ENCODE results near the gene GASK1A. TPM values are rescaled to one million over a fixed set of nuclear protein-coding genes. Genes with fewer than 3 reads are reported as not detected.

Gene GASK1A
- total RNA-seq: 10 to 100 TPM in 1 of 4 donors, 1 to 10 TPM in 3; 1.4 to 10.1 (median 2.4) TPM

DNA sequence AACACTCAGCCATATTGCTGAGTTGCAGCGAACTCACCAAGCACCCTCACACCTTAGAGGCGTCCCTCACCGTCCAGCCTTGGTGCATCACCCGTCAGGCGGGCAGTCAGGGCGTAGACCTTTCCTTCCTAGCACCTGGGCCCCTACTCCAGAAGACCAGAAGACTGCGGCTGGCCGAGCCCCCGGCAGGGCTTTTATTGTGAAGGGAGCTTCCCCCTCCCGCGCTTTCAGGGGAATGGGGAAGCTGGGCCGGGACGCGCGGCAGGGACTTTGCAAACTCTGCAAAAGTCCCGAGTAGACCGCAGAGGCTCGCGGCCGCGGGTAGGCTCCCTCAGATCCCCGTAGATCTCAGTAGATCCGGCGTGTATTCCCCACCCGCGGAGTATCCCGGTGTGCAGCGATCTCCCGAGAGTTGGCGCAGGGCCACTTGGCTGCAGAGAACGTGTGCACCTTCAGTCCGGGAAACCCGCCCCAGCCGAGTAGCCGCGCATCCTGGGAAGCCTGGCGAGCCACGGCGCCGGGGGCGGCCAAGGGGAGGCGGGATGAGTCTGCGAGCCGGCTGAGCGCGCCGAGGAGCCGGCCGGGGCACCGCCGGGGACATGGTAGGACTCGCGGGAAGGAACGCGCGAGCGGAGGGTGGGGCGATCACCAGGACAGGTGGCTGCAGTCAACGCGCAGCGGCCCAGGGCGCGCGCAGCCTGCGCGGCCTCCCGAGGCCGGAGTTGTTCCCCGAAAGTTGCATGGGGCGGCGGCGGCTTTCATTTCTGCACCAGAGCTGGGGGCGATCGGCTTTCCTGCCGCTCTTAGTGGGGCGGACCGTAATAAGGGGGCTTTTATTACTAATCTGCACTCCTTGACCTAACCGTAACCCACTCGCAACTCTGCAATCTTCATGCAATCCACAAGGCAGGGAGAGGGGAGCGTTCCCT, at the start of gene GASK1A:
Gene GASK1A (plus strand): TSS at position 268 of the 929 bp plus-strand sequence. CDS start 332 bp downstream, at position 600.
- 4 to 15% methylated on average over 14 of the region's 80 CpGs for WGBS, 2 donors
- H3K27me3 ChIP-seq: peaks cover 0 to 62% (median 0%) of the 10 kb centered on the region in 4 donors
- H3K4me1 ChIP-seq: peaks cover 0 to 34% (median 8%) of the 10 kb centered on the region in 3 donors
- TF ChIP-seq, protein P1, sequence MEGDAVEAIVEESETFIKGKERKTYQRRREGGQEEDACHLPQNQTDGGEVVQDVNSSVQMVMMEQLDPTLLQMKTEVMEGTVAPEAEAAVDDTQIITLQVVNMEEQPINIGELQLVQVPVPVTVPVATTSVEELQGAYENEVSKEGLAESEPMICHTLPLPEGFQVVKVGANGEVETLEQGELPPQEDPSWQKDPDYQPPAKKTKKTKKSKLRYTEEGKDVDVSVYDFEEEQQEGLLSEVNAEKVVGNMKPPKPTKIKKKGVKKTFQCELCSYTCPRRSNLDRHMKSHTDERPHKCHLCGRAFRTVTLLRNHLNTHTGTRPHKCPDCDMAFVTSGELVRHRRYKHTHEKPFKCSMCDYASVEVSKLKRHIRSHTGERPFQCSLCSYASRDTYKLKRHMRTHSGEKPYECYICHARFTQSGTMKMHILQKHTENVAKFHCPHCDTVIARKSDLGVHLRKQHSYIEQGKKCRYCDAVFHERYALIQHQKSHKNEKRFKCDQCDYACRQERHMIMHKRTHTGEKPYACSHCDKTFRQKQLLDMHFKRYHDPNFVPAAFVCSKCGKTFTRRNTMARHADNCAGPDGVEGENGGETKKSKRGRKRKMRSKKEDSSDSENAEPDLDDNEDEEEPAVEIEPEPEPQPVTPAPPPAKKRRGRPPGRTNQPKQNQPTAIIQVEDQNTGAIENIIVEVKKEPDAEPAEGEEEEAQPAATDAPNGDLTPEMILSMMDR (IDR thresholded peaks at IDR 0.05): no peak
- peak in 1 of 4 donors; percentile 11 for TF ChIP-seq POLR2A (IDR thresholded peaks at IDR 0.05)
- no peaks in the 10 kb centered on the region for H3K36me3 ChIP-seq
- no peak for DNase-seq
- H3K4me3 ChIP-seq: peak within 1 kb of the TSS; percentile 39 to 79 (median 56)
- intact Hi-C loops (cut with DNase I): no loop called here
- peaks cover 0 to 4% (median 1%) of the 10 kb centered on the region in 3 donors for H3K9me3 ChIP-seq
- H3K27ac ChIP-seq: peak within 1 kb of the TSS in 3 of 4 donors; percentile 50 to 81 (median 70)

DNA sequence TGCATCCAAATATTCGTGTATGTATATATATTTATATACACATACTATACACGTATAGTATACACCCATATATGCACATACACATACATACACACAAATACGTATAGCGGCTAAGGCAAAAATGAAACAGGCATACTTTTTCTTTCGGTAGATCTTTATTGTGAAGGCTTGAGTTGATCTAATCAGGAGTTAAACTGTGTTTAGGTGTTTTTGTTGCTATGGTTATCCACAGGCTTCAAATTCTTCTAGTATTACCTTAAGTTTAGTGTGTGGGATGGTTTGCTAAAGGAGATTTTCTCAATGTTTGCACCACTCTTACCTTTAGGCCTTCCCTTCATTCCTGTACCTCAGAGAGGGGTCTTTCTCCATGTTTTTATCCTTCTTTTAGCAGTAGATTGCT, 45.0 kb upstream of the GASK1A start:
- 87 to 90% methylated on average over 5 of the region's 5 CpGs for WGBS, 2 donors
- no peak overlapping the region for H3K27ac ChIP-seq
- no peak overlapping the region for H3K4me3 ChIP-seq
- H3K9me3 ChIP-seq: no peaks in the 10 kb centered on the region
- intact Hi-C loops (cut with DNase I): no loop called here
- no peak for TF ChIP-seq POLR2A (IDR thresholded peaks at IDR 0.05)
- TF ChIP-seq, protein P1 (IDR thresholded peaks at IDR 0.05): no peak
- H3K36me3 ChIP-seq: no peaks in the 10 kb centered on the region
- H3K4me1 ChIP-seq: peaks cover 0 to 15% (median 0%) of the 10 kb centered on the region in 3 donors
- H3K27me3 ChIP-seq: no peaks in the 10 kb centered on the region
- no peak for DNase-seq

DNA sequence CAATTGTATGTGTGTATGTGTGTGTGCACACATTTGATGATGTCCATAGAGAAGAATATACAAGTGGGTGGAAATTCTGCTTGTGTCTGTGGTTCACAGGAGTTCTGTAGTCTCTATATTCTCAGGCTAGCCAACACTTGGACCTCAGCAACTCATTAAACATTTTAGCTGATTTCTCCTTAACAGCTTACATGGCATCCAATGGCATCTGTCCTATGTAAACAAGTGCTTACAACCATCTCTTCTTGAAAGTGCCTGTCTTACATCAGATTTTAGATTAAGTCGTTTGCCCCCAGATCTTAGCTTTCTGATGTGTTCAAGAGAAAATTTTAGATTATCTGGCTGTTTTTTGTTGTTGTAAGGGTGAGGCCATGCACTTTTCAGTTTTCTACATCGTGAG, 44.2 kb upstream of the GASK1A start:
- Histone ChIP-seq H3K36me3 (no peaks in the 10 kb centered on the region), H3K4me3 (no peak overlapping the region), H3K27me3 (no peaks in the 10 kb centered on the region), H3K4me1 (peaks cover 0 to 15% (median 0%) of the 10 kb centered on the region in 3 donors), H3K9me3 (no peaks in the 10 kb centered on the region), H3K27ac (no peak overlapping the region)
- DNase-seq: no peak
- intact Hi-C loops (cut with DNase I): no loop called here
- WGBS, 2 donors: 42 to 50% methylated on average over 2 of the region's 2 CpGs
- no peak for TF ChIP-seq POLR2A (IDR thresholded peaks at IDR 0.05)
- TF ChIP-seq, protein P1 (IDR thresholded peaks at IDR 0.05): no peak

DNA sequence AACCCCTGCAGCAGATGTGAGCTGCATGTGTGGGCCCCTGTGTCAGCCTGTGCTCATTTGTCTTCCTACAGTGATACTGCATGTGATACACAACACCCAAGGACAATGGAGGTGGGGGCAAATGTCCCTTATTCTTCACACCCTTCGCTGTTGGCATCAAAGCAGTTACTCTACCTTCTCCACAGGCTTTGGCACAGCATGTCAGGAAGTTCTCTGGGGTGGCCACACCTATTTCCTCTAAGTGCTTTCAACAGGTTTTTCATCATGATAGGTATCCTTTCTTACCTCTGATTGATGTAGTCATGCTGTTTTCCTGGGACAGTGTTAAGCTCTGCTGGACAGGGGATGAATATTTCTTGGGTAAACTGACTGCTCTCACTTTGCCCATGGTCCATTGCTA, 43.6 kb upstream of the GASK1A start:
- no peak for TF ChIP-seq POLR2A (IDR thresholded peaks at IDR 0.05)
- TF ChIP-seq, protein P1 (IDR thresholded peaks at IDR 0.05): no peak
- H3K36me3 ChIP-seq: no peaks in the 10 kb centered on the region
- DNase-seq: no peak
- no peak overlapping the region for H3K27ac ChIP-seq
- no peaks in the 10 kb centered on the region for H3K27me3 ChIP-seq
- intact Hi-C loops (cut with DNase I): no loop called here
- H3K4me3 ChIP-seq: no peak overlapping the region
- H3K9me3 ChIP-seq: no peaks in the 10 kb centered on the region
- 85 to 89% methylated on average over 1 of the region's 1 CpG for WGBS, 2 donors
- peaks cover 0 to 15% (median 0%) of the 10 kb centered on the region in 3 donors for H3K4me1 ChIP-seq

Data from esophagus squamous epithelium (tissue), 5 donors.